ENCODE results near the gene CASP9.

DNA sequence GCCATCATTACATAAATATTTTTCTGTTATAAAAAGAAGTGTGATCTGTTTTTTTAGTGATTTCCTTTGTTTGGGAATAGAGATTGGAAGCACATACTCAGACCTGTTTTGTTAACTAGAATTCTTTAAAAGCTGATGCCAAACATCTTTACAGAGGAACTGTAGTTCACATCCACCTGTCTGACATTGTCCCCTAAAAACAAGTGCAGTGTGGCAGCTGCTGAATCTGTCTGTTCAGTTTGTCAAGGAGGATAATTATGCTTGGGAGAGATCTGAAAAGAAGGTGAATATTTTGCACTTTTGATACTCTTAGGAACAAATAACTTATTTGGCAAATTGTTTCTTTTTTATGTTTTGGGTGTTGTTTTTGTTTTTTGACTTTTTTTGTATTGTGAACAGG lies 47.3 kb upstream of the CASP9 start:
- TF ChIP-seq, protein P1, sequence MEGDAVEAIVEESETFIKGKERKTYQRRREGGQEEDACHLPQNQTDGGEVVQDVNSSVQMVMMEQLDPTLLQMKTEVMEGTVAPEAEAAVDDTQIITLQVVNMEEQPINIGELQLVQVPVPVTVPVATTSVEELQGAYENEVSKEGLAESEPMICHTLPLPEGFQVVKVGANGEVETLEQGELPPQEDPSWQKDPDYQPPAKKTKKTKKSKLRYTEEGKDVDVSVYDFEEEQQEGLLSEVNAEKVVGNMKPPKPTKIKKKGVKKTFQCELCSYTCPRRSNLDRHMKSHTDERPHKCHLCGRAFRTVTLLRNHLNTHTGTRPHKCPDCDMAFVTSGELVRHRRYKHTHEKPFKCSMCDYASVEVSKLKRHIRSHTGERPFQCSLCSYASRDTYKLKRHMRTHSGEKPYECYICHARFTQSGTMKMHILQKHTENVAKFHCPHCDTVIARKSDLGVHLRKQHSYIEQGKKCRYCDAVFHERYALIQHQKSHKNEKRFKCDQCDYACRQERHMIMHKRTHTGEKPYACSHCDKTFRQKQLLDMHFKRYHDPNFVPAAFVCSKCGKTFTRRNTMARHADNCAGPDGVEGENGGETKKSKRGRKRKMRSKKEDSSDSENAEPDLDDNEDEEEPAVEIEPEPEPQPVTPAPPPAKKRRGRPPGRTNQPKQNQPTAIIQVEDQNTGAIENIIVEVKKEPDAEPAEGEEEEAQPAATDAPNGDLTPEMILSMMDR (IDR thresholded peaks at IDR 0.05), result no peak
- no peak for TF ChIP-seq POLR2A (IDR thresholded peaks at IDR 0.05)

Data from lower leg skin (tissue), 3 donors.